Activated effector memory CD4-positive, alpha-beta T cell treated with anti-CD3 and anti-CD28 coated beads, Interleukin-2, amount 50 U/mL, for 16 hours (primary cell): ENCODE data around the gene AACS.
"Not testable (repeated sequence)": the region's sequence is repeated elsewhere in the genome, so short reads cannot be mapped to it uniquely, and the experiment has no call there.

Experiments used
- DNase-seq: peaks from one replicate; pipeline ENCODE4 v3.0.0-alpha.2; 2020

The AACS gene

GRCh38 chr12:125092872-125093680 lies 27.8 kb downstream of the AACS start:
- no peak for DNase-seq

GRCh38 chr12:125093681-125094330 lies 28.6 kb downstream of the AACS start:
- no peak for DNase-seq

DNA sequence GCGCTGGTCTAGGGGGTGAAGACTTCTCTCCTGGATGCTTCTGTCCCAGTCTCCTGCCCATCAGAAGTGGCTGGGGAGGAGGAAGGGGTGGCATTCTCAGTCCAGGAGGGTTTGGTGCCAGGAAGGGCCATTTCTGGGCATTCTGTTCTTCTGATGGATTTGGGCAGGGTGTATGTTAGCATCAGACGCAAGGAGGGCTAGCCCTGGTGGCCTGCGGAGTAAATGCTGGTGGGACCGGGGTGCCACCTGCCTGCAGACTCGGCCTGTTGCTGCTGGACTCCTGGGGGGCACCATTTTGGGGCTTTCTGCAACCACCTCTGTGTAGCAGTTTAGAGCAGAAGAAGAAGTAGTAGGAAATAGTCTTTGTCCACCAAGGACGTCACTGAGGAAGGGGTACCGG lies 31.7 kb downstream of the AACS start:
- DNase-seq, result no peak

DNA sequence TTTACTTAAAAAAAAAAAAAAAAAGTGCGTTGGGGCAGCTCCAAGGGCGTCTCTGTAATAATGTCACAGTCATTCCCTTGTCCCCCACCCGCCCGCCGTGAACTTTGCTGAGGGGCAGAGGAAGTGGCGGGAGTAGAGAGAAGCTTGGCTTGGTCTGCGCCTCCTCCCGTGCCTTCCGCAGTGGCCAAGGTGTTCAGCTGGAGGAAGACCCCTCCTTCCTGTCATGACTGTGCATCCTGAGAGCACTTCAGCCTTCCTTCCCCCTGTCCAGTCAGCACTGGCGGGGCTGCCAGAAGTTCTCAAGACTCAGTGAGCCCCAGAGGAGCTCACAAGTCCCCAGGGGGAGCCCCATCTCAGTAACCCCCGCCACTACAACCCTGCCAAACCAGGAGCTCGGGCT lies 32.2 kb downstream of the AACS start:
- DNase-seq, result no peak

GRCh38 chr12:125098676-125099408 lies 33.6 kb downstream of the AACS start:
- DNase-seq, result no peak

DNA sequence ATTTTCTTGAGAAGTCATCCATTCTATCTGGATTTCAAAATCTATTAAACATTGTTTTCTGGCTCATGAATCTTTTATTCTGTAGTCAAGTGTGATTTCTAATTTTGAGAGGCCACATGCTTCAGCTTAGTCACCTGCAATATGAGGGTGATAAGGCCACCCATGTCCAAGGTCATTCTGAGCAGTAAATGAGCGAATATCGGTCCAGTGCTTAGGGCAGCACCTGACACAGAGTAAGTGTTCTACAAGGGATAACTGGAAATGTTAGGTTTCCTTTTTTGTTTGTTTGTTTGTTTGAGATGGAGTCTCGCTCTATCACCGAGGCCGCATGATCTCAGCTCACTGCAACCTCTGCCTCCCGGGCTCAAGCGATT lies 34.2 kb downstream of the AACS start:
- DNase-seq, result no peak

GRCh38 chr12:125100551-125101434 lies 35.6 kb downstream of the AACS start:
- no peak for DNase-seq

DNA sequence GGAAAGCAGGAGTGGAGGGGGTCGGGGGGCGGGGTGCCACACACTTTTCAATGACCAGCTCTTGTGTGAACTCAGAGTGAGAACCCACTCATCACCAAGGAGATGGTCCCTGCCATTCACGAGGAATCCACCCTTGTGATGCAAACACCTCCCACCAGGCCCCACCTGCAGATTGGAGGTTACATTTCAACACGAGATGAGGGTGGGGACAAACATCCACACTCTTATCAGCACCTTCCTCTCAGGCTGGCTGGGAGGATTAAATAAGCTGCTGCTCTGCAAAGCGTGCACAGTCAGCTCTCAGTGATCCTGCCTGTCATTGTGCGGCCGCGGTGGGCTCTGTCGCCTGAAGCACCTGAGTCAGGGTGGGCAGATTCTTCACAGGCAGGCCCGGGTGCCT lies 39.7 kb downstream of the AACS start:
- DNase-seq, result no peak

- no peak for DNase-seq
These were observed 40.4 kb downstream of the AACS start for GRCh38 chr12:125105600-125105999.

DNA sequence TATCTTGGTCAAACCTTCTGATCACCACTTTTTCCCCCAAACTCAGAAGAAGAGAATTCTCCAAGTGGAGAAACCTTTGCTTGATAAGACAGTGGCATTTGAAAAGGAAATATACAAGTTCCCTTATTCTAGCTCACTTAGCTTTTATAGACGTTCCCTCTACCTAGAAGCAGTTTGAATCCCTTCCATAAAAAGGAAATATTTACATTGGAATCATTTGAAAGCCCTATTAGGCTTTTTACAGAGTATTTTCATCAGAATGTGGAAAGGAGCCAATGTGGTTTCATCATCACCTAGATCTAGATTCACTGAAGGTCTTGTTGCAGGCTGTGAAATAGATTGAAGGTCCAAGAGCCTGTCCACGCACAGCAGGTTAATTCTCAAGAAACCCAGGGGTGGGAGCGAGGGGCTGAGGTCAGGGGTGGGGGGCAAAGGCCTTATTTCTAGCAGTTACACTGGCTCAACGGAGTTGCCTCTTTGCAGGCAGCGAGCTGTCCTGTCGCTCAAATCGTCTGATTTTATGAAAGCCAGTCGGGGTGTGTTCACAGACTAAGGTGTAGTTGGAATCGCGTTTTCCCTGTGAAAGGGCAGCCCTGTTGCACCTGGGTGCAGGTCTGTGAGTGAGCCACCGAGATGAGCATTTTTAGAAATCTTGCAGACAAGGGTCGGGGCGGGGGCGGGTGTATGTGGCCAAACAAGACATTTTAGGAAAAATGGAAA lies 45.6 kb downstream of the AACS start:
- no peak for DNase-seq

- DNase-seq, result no peak
These were observed 46.2 kb downstream of the AACS start for GRCh38 chr12:125111403-125111802.

DNA sequence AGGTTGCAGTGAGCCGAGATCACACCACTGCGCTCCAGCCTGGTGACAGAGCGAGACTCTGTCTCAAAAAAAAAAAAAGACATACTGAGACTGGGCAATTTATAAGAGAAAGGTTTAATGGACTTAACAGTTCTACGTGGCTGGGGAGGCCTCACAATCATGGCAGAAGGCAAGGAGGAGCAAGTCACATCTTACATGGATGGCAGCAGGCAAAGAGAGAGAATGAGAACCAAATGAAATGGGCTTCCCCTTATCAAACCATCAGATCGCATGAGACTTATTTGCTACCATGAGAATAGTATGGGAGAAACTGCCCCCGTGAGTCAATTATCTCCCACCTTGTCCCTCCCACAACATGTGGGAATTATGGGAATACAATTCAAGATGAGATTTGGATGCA lies 47.4 kb downstream of the AACS start:
- not testable (repeated sequence) for DNase-seq

DNA sequence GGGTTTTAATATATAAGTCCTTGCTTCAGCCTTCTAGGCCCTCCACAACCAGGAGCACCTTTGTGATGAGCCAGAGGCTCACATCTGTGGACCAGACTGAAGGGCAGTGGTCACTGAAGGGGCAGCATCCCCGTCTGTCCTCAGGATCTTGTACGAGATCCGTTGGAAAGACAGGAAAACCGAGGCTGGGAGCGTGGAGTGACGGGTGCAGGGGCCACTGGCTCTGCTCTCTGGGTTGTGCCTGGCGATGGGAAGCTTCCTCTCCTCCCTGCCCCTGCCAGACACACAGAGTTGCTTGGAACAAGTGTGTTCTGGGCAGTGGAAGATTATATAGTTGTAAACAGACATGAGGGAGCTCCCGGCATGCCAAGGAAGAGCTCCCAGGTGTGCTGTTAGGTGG lies 48.0 kb downstream of the AACS start:
- no peak for DNase-seq

DNA sequence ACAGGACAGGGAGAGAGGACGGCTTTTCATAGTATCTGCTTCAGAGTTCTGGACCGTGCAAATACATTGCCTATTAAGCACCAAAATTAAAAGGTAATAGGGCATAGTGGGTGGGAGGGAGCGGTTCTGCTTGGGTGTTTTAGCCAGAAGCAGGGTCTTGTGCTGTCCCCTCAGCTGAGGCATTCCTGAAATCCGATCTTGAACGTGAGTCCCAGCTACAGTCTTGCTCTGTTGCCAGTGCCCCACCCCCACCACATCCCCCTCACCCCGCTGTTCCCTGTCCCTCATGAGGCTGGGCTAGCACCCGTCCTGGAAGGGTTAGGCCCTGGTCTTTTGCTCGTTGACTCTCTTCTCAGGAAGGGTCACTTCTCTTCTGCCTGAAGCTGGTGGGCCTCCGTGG lies 48.6 kb downstream of the AACS start:
- no peak for DNase-seq

DNA sequence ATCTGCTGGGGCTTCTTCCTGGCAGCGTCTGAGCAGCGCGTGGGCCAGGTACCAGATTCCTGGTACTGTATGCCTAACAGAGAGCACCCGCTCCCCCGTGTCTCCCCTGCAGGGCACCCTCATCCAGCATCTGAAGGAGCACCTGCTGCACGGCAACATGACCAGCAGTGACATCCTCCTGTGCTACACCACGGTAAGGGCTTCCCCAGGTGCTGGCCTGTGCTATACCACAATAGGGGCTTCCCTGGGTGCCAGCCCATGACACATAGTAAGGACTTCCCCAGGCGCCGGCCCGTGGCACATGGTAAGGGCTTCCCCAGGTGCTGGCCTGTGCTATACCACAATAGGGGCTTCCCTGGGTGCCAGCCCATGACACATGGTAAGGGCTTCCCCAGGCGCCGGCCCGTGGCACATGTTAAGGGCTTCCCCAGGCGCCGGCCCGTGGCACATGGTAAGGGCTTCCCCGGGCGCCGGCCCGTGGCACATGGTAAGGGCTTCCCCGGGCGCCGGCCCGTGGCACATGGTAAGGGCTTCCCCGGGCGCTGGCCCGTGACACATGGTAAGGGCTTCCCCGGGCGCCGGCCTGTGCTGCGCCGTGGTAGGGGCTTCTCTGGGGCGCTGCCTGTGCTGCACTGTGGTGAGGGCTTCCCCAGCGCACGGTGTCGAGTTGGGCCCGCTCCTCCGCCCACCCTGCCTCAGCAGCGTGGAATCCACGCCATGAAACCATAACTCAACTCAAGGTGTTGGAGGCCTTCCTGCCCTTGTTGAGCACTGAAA lies 49.3 kb downstream of the AACS start:
- DNase-seq, result no peak

DNA sequence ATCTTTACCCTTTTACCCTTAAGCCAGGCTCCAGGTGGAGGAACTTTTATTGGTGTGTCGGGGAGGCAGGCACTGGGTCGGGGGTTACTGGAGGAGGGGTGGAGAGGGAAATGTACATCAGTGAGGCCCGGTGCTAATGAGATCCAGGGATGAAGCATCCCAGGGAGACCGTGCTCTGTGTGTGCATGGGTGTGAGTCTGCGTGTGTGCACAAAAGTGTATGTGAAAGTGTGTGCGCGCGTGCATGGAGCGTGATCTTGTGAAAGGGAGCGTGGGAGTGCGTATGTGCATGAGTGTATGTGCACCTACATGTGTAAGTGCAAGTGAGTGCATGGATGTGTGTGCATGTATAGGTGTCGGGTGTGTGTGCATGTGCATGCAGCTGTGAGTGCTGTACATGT lies 55.3 kb downstream of the AACS start:
- DNase-seq, result no peak

- DNase-seq, result no peak
These were observed 55.9 kb downstream of the AACS start for GRCh38 chr12:125121106-125121505.

GRCh38 chr12:125122668-125123067 lies 57.4 kb downstream of the AACS start:
- no peak for DNase-seq

- DNase-seq, result no peak
These were observed 59.2 kb downstream of the AACS start for GRCh38 chr12:125124320-125124966.

- no peak for DNase-seq
These were observed 60.0 kb downstream of the AACS start for GRCh38 chr12:125125271-125125670.
